GM18861 (cell line): ENCODE results near the gene SLC16A5.
"Not testable (repeated sequence)": the region's sequence is repeated elsewhere in the genome, so short reads cannot be mapped to it uniquely, and the experiment has no call there.

Experiments
- ATAC-seq: cut with Tn5 transposase; IDR thresholded peaks from one replicate; pipeline ENCODE4 v1.9.1; 2021; ENCODE audit not compliant: unreplicated experiment

SLC16A5 gene, protein sequence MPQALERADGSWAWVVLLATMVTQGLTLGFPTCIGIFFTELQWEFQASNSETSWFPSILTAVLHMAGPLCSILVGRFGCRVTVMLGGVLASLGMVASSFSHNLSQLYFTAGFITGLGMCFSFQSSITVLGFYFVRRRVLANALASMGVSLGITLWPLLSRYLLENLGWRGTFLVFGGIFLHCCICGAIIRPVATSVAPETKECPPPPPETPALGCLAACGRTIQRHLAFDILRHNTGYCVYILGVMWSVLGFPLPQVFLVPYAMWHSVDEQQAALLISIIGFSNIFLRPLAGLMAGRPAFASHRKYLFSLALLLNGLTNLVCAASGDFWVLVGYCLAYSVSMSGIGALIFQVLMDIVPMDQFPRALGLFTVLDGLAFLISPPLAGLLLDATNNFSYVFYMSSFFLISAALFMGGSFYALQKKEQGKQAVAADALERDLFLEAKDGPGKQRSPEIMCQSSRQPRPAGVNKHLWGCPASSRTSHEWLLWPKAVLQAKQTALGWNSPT

DNA sequence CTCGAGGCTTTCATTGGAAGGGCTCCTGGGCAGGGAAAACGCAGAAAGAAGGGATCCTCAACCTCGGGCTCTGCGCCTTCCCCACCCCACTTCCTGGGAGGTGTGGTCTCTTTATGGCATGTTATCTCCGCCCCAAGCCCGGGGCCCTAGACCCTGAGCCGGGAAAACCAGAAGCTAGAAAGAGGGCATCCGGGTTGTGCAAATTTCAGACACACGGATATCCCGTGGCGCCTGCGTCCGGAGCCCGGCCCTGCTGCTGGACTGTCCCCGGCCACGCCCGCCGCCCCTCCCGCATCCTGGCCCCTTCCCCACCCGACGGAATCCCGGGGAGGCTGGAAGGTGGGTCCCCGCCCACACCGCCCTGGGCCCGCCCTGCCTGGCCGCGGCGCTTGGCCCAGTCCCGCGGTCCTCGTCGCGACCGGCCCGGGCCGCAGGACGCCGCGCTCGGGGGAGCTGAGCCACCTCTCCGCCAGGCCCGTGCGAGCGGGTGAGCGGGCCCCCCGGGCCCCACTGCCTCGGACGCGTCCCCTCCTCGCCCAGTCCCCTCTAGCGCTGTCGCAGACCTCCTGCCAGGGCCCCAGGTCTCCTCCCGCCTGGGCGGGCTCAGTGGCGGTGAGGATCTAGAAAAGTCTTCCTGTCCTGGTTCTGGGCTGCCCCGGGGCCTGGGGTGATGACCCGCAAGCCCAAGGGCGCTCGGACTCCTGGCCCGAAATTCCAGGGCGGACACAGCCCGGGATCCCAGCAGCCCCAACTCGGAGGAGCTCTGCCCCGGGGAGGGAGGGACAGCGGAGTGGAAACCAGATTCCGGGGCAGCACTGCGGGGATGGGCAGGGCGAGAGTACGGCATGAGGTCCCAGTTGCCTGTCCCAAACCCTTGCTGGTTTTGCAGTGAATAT is at the start of gene SLC16A5:
Gene SLC16A5, plus strand, starts transcription at position 397 of the 896 bp plus-strand sequence. CDS start 5,683 bp downstream, outside the sequence.
- ATAC-seq = no peak

DNA sequence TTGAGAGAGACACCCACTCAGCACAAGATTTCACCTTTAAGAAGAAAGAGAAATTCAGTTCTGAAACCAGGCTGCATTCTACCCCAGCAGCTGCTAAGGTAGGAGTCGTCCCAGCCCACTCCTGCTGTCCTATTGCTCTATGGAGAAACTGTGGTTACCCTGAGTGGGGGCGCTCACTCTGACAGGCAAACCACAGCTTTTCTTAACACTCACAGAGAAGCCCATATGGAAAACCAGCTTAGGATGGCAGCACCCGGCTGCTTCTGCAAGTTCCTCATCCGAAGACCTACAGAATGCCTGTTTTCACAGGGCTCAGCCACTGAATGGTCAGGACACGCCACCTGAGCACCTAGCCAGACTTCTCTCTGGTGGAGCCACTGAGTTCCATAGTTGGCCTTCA is 48.5 kb upstream of the SLC16A5 start:
- no peak for ATAC-seq

DNA sequence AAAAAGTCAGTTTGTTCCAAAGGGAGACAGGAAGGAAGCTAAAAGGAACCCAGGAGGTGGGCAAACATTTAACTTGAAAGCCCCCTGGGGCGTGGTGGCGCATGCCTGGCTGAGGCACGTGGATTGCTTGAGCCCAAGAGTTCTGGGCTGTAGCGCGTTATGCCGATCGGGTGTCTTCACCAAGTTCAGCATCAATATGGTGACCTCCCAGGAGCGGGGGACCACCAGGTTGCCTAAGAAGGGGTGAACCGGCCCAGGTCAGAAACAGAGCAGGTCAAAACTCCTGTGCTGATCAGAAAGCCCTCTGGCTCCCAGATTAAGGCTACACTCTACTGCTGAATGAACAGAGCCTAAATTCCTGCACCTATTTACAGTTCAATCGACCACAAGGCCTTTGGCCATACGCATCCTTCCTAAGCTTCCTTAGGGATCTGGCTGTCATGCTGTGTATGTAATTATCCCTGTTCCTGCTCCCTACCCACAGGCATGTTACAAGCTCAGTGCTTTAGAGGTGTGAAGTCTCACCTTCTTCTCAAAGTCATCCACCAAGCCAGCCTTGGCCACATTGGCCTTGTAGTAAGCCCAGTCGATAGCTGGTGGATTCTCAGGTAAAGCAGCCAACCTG is 46.0 kb upstream of the SLC16A5 start:
- no peak for ATAC-seq

DNA sequence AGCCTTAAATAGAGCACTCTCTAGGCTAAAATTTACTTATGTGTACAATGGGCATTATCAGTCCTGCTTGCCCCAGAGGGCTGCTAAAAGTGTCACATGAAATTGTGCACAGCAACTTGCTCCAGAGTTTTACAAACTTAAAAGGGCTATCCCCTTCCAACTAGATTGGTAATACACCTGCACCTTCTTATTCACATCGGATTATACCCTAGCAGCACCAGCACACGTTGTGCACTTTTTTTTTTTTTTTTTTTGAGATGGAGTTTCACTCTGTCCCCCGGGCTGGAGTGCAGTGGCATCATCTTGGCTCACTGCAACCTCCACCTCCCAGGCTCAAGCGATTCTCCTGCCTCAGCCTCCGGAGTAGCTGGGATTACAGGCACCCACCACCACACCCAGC is 44.0 kb upstream of the SLC16A5 start:
- ATAC-seq = not testable (repeated sequence)

DNA sequence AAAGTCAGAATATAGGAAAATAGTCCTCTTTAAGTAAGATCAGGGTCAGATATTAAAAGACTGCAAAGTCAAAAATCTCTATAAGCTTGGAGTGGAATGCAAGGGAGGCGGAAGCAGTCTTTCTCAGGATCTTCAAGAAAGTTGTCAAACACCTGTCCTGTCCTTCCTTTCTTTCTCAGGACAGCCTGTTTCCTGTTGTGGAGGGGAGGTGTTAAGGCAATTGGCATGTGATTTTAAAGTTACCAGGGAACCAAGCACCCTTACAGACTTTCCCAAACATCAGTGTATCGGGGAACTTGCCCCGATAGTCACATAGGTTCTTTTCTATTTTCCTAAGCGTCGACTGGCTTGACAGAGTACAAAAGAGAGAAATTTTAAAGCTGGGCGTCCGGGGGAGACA is 43.0 kb upstream of the SLC16A5 start:
- no peak for ATAC-seq

DNA sequence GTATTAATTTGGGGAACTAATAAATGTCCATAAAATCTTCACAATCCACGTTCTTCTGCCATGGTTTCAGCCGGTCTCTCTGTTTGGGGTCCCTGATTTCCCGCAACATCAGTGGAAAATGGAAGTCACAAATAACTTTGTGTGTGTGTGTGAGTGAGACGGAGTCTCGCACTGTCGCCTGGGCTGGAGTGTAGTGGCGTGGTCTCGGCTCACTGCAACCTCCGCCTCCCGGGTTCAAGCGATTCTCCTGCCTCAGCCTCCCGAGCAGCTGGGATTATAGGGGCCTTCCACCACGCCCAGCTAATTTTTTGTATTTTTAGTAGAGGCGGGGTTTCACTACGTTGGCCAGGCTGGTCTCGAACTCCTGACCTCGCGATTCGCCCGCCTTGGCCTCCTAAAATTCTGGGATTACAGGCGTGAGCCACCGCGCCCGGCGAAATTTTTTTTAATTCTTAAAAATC is 41.8 kb upstream of the SLC16A5 start:
- not testable (repeated sequence) for ATAC-seq

DNA sequence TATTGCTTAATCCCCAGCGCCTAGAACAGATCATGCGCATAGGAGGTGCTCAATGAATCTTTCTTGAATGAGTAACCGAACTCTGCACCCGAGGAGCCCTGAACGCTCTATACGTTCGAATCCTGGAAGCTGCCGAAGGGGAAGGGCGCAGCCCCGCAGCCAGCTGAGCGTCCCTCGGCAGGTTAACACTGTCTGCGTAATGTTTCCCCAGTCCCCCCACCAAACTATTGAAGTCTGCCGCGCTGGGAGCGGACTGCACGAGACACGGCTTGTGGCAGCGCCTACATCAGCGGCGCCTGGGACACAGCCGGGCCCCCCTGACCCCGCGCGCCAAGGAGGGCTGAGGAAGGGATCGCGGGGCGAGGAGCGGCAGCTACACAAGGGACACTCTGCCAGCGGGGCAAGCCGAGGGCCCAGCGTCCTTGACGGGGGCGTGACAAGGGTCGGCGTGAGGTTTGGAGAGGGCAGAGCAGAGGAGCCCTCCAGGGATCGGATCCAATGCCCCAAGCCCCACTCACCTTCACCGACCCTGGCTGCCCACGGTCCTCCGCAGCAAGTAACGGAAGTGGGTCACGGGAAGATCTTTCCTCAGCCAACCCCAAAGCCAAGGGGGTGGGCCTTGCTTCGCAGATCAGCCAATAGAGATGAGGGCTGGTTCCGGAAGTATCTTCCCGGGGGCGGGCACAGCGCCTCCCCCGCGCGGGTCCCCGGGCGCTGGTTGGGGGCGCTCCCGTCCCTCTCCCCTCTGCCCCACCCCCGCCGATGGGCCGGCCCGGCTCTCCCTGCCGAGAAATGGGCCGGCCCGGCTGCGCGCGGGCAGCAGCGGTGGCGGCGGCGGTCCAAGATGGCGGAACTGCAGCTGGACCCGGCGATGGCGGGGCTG is 41.1 kb upstream of the SLC16A5 start, which contains the start of the genes ATP5PD and KCTD2:
Gene ATP5PD, minus strand, starts transcription at position 563 of the 883 bp plus-strand sequence. CDS start 4,319 bp downstream, outside the sequence.
Gene KCTD2, plus strand, starts transcription at position 819 of the 883 bp plus-strand sequence. Its CDS starts 26 bp downstream, at position 845.
- ATAC-seq = peak; percentile 91

DNA sequence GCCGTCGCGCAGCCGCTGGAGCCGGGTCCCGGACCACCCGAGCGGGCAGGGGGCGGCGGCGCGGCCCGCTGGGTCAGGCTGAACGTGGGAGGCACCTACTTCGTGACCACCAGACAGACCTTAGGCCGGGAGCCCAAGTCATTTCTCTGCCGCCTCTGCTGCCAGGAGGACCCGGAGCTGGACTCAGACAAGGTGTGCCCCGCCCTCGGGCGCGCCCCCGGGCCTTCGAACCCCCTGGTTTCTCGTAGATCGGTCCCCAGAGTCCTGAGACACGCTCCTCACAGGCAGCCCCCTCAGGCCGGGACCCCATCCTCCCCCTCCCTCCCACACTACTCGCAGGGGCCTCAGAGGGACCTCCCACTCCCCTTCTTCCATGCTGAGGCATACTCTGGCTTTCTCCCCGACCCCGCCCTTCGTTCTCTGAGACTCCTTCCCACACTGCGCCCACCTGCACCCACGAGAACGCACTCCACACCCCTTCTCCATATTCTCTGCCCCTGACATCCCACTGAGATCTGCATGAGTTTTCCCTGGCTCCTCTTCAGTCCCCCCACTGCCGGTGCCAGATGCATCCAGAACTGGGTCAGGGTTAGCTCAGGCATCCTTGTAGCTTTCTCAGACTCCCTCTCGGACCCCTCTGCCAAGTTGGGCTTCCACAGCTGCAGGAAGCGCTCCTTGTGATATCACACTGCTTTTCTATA is 40.2 kb upstream of the SLC16A5 start:
- ATAC-seq = peak; percentile 10

DNA sequence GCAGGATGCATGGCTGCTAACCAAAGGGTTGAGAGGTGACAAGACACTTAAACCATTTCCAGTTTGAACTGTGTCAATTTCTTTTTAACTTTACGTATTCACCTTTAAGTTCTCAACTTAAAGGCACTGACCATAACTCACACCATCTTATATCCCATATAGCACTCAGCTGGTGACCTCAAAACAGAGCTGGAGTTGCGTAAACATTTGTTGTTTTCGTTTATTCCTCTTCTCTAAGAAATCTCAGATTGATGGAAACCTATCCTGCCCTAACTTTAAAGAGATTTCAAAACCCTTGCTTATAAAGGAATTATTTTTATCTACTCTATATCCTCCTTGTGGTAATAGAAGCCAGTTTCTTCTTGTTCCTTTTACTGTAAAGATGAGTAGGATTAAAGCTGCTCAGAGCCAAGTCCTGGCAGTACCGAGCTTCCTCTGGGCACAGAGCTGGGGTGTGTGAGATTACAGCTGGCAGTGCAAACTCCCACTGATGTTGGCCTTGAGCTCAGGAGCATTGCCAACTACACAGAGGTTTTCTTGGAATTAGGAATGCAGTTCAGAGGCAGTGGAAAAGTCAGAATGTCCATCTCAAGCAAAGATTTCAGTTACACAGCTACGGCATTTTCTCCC is 39.4 kb upstream of the SLC16A5 start:
- no peak for ATAC-seq

DNA sequence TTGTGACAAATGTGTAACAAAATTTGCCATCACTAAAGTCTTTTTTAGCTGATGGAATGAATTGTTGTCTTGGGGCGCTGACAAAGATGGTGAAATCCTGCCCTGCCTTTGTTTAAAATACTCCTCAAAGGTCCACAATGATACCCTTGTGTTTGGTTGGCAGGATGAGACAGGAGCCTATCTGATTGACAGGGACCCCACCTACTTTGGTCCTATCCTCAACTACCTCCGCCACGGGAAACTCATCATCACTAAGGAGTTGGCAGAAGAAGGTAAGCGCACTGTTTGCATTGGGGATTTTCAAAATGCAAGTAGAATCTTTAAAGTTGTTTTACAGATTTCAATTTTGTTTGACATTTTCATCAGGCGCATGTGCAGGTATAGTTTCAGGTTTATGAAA is 38.7 kb upstream of the SLC16A5 start:
- no peak for ATAC-seq

DNA sequence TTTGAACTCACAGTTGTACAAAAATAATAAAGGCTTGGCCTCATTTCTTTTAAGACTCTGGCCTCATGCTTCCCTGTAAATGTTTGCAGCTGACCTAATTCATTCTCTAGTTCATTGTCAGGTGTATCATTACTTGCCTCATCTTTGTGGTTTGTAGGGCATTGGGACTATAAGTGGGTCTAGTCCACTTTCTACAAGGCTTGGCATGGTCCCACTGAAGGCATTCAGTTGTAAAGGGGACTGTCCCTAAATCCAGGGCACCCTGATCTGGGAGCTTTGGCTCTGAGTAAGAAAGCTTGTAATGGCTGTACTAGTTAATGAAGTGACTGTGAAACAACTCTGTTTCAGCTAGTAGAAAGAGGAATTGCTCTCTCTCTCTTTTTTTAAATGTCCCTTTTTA is 38.0 kb upstream of the SLC16A5 start:
- ATAC-seq = no peak

DNA sequence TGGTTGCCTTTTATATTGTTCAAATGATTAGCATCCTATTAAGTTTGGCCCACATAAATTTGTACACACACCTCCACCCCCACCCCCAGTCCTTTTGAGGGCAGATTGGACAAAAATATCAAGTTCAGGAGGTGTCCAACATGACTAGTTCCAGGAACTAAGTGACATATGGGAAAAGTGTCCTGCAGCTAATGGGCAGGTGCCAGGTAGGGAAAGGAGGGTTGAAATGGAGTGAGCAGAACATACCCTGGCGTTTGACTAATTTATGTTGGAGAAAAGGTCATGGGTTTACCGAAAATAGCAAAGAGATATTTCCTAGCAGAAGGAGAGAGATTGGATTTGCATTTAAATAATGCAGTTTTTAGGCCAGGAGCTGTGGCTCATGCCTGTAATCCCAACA is 35.8 kb upstream of the SLC16A5 start:
- ATAC-seq = no peak

DNA sequence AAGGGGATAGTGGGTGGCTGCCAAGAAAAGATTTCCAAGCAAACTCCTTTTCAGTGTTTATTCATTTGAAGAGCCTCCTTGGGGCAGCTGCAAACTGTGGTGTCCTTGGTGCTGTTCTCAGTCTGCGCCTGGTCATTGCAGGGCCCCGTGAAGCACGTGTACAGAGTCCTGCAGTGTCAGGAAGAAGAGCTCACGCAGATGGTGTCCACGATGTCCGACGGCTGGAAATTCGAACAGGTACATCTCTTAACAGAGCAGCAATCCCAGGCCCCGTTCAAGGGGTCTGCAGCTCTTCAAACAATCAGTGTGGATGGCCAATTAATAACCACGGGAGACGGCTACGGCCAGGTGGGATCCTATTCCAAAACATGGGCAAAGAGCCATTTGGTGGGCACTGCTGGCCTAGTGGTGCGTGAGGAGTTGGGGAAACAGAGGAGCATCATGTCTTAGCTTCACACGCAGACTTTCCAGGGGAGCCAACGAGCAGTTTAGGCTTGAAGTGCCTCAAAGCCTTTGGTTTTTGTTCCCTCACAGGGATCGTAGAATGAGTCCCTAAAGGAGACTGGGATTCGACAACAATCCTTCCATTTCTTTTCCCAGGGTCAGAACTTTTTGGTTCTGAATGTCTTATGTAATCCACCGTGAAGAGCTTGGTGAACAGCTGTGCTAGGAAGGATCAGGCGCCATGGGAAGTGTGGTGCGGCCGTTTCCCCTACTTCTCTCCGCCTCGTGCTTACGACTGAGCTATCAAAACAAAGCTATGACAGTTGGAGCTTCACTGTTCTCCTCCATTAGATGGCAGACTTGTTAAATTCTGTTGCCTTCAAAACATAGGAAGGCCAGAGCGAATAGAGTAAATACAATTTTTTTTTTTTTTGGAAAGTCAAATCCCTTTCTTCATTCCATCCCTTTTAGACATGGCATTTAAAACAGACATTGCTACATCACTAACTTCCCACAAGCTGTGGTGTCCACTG is 28.1 kb upstream of the SLC16A5 start:
- ATAC-seq = no peak

DNA sequence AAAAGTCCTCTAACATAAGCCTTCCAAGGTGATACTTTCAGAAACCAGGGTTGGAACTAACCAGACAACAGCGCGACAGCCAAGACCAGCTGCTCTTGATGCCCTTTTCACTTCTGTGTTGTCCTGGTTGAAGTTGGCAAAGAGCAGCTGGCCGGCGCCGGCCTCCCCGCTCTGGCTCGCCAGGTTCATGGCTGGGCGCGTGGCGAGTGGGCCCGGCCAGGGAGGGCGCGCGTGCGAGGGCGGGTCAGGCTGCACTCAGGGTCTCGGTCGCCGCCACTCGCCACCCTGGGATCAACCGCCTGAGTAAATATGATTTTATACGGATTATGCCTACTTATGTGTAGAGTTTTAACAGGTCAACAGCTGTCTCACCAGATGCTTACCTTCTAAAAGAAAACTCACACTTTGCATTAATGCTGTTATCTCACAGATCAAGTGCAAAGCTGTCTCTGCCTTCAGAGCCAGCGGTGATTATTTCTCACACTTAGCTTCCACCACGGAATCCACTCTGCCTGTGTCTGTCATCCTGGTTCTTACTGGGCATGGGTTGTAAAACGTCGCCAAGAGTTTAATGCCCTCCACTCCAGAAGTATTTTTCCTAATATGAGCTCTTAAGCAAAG is 27.2 kb upstream of the SLC16A5 start:
- no peak for ATAC-seq

DNA sequence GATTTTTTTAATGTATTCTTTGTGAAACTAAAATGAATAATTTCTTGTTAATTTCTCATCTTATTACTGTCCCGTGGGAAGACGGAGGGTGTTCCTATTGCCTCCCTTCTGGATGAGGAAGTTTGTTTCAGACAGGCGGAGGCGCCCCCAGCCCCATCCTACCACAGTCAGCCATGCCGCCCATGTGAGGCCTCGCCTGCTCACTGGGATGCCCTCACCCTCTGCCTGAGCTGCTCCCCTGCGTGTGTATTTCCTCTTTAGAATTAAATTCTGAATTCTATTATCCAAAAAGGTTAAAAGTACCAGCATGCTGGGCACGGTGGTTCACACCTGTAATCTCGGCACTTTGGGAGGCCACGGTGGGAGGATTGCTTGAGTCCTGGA is 26.7 kb upstream of the SLC16A5 start:
- ATAC-seq = no peak

DNA sequence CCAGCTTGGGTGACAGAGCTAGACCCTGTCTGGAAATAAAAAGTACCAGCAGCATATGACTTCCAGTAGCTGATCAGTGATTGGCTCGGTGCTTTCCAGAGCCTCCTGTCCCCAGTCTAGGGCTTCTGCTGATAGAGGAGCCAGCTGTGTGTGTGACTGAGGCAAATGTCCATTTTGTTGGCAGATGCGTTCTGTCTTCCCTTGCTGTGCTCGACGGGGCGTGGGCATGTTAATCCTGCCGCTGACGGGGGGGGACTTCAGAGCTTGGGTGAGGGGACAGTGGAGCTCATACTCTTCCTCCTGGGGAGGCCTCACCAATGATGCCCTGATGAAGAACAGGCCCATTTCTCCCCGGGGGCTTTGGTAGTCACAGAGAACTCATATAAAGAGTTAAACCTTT is 26.1 kb upstream of the SLC16A5 start:
- no peak for ATAC-seq

DNA sequence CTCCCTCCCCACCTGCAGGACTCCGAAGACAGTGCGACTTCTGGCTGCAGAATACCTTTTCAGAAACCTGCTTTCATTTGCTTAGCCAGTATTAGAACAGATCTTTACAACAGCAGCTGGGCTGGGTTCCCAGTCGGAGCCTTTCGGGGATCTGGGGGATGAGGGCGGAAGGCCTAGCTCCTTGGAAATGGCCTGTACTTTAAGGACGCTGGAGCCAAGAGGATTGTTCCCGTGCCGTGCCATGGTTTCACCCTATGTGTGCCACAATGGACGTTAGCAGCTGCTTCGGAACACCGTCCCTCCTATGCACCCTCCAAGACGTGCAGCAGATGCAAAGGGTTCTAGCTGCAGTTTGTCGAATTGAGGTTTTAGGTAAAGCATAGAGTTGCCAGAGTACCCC is 24.6 kb upstream of the SLC16A5 start:
- no peak for ATAC-seq
